ENCODE results near the gene RERE.
"Not testable (repeated sequence)": the region's sequence is repeated elsewhere in the genome, so short reads cannot be mapped to it uniquely, and the experiment has no call there.

RERE gene

GRCh38 chr1:8851060-8851459, 33.6 kb upstream of the RERE start:
- Histone ChIP-seq H3K9me3 (no peaks in the 10 kb centered on the region), H3K4me1 (peaks cover 3% of the 10 kb centered on the region), H3K36me3 (replicated peaks) (no peaks in the 10 kb centered on the region), H3K27me3 (ENCODE audit: low read depth) (no peaks in the 10 kb centered on the region), H3K4me3 (no peak overlapping the region)
- no peak for DNase-seq (ENCODE audit: low spot score in 2 of 2)
- in situ Hi-C loops (cut with MboI; ENCODE audit: low sequenced_read_pairs), result no loop called here

DNA sequence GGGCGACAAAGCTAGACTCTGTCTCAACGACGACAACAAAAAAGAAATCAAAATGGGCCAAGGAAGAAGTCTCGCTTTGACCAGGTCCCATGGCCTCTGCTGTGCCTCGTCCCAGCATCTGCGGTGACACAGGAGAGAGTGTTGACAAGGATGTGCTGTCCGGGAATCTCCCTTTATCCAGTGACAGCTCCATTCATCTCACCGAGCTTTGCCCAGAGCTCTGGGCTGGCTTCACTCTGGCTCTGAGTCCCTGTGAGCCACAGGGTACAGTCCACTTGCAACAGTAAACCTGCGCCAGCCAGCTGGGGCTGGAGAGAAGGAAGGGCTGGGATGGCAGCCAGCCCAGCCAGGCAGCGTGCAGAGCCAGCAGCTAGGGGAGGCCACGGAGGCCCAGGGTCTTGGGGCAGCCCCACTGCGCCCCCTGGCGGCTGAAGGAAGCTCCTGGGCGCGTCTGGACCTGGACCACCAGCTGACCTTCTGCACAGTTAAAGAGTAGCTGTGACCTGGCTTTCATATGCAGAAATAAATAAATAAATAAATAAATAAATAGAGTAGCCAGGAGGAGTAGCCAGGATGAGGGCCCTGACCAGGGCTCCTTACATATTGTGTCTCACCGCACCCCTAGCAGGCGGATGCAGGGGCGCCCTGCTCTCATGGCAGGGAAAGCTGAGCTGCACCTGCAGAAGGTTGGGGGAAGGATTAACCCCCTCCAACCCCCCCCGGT, 31.4 kb upstream of the RERE start:
- Histone ChIP-seq H3K4me1 (peaks cover 3% of the 10 kb centered on the region), H3K4me3 (no peak overlapping the region), H3K27me3 (ENCODE audit: low read depth) (no peaks in the 10 kb centered on the region), H3K9me3 (no peaks in the 10 kb centered on the region), H3K36me3 (replicated peaks) (no peaks in the 10 kb centered on the region)
- in situ Hi-C loops (cut with MboI; ENCODE audit: low sequenced_read_pairs), result loop anchor here (10.0 kb wide), 1 partner anchor 284 kb away; no protein-coding TSS in a partner anchor
- DNase-seq (ENCODE audit: low spot score in 2 of 2), result peak; percentile 75 to 92

DNA sequence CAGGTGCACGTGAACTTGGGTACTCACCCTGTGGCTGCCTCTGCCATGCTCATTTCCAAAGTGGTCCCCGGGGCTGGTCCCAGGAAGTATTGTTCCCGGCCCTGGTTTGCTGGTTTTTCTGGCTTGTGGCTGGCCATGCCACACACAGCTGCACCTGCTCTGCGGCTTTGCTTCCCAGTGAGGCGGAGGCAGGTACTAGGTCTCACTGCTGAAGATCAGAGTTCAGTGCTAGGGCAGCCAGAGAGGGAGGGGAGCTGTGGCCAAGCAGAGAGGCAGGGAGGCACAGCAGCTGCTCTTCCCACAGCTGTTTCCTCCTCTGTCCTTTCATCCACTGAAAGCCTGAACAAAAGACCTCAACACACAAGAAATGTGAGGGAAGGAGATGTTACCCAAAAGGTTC, 30.6 kb upstream of the RERE start:
- H3K9me3 ChIP-seq, result no peaks in the 10 kb centered on the region
- H3K4me3 ChIP-seq, result no peak overlapping the region
- no peaks in the 10 kb centered on the region for H3K27me3 ChIP-seq (ENCODE audit: low read depth)
- in situ Hi-C loops (cut with MboI; ENCODE audit: low sequenced_read_pairs), result loop anchor here (10.0 kb wide), 1 partner anchor 283 kb away; no protein-coding TSS in a partner anchor
- H3K36me3 ChIP-seq (replicated peaks), result no peaks in the 10 kb centered on the region
- DNase-seq (ENCODE audit: low spot score in 2 of 2), result no peak
- peaks cover 3% of the 10 kb centered on the region for H3K4me1 ChIP-seq

DNA sequence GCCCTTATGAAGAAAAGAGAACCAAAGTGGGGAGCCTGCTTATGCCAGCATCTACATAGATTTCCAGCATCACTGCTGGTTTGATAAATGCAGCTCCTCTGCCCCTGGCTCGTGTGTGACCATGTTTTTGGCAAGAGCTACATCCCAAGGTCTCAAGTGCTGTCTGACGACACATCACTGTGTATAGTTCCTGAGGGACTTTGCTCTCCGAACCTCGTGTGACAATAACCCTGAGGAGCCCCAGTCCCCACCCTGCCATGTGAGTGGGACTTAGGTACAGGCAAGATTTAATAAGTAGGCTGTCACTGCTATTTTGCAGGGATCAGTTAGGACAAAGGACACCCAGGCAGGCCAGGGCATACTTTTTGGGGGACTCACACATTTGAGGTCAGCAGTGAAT, 28.8 kb upstream of the RERE start:
- in situ Hi-C loops (cut with MboI; ENCODE audit: low sequenced_read_pairs), result loop anchor here (10.0 kb wide), 1 partner anchor 281 kb away; no protein-coding TSS in a partner anchor
- Histone ChIP-seq H3K4me1 (peaks cover 3% of the 10 kb centered on the region), H3K4me3 (no peak overlapping the region)

GRCh38 chr1:8845104-8846097, 28.0 kb upstream of the RERE start:
- H3K4me1 ChIP-seq, result peaks cover 3% of the 10 kb centered on the region
- in situ Hi-C loops (cut with MboI; ENCODE audit: low sequenced_read_pairs), result loop anchor here (10.0 kb wide), 1 partner anchor 281 kb away; no protein-coding TSS in a partner anchor
- H3K4me3 ChIP-seq, result no peak overlapping the region
- H3K36me3 ChIP-seq (replicated peaks), result no peaks in the 10 kb centered on the region
- no peak for DNase-seq (ENCODE audit: low spot score in 2 of 2)
- H3K27me3 ChIP-seq (ENCODE audit: low read depth), result no peaks in the 10 kb centered on the region
- H3K9me3 ChIP-seq, result no peaks in the 10 kb centered on the region

More for the DNA sequence above, 28.8 kb upstream of the RERE start:
- Histone ChIP-seq H3K36me3 (replicated peaks) (no peaks in the 10 kb centered on the region), H3K27me3 (ENCODE audit: low read depth) (no peaks in the 10 kb centered on the region), H3K9me3 (no peaks in the 10 kb centered on the region)
- no peak for DNase-seq (ENCODE audit: low spot score in 2 of 2)

- no peaks in the 10 kb centered on the region for H3K36me3 ChIP-seq (replicated peaks)
- H3K4me3 ChIP-seq, result no peak overlapping the region
- peaks cover 3% of the 10 kb centered on the region for H3K4me1 ChIP-seq
- no peak for DNase-seq (ENCODE audit: low spot score in 2 of 2)
- no peaks in the 10 kb centered on the region for H3K27me3 ChIP-seq (ENCODE audit: low read depth)
- H3K9me3 ChIP-seq, result no peaks in the 10 kb centered on the region
- in situ Hi-C loops (cut with MboI; ENCODE audit: low sequenced_read_pairs), result loop anchor here (10.0 kb wide), 1 partner anchor 280 kb away; no protein-coding TSS in a partner anchor
These were observed 27.1 kb upstream of the RERE start for GRCh38 chr1:8844501-8845006.

GRCh38 chr1:8841395-8841794, 24.0 kb upstream of the RERE start:
- no peak overlapping the region for H3K4me3 ChIP-seq
- in situ Hi-C loops (cut with MboI; ENCODE audit: low sequenced_read_pairs), result loop anchor here (10.0 kb wide), 1 partner anchor 277 kb away; no protein-coding TSS in a partner anchor
- no peaks in the 10 kb centered on the region for H3K27me3 ChIP-seq (ENCODE audit: low read depth)
- H3K4me1 ChIP-seq, result no peaks in the 10 kb centered on the region
- no peak for DNase-seq (ENCODE audit: low spot score in 2 of 2)
- no peaks in the 10 kb centered on the region for H3K9me3 ChIP-seq
- no peaks in the 10 kb centered on the region for H3K36me3 ChIP-seq (replicated peaks)

DNA sequence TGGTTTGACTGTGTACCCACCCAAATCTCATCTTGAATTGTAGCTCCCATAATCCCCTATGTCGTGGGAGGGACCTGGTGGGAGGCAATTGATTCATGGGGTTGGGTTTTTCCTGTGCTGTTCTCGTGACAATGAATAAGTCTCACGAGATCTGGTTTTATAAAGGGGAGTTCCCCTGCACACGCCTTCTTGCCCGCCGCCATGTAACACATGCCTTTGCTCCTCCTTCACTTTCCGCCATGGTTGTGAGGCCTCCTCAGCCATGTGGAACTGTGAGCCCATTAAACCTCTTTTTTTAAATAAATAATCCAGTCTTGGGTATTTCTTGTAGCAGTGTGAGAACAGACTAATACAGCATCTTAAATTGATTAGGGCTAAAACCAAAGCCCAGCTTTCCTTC, 22.6 kb upstream of the RERE start:
- H3K36me3 ChIP-seq (replicated peaks), result no peaks in the 10 kb centered on the region
- no peaks in the 10 kb centered on the region for H3K9me3 ChIP-seq
- H3K4me1 ChIP-seq, result no peaks in the 10 kb centered on the region
- DNase-seq (ENCODE audit: low spot score in 2 of 2), result no peak
- no peak overlapping the region for H3K4me3 ChIP-seq
- in situ Hi-C loops (cut with MboI; ENCODE audit: low sequenced_read_pairs), result loop anchor here (10.0 kb wide), 1 partner anchor 275 kb away; no protein-coding TSS in a partner anchor
- H3K27me3 ChIP-seq (ENCODE audit: low read depth), result no peaks in the 10 kb centered on the region

DNA sequence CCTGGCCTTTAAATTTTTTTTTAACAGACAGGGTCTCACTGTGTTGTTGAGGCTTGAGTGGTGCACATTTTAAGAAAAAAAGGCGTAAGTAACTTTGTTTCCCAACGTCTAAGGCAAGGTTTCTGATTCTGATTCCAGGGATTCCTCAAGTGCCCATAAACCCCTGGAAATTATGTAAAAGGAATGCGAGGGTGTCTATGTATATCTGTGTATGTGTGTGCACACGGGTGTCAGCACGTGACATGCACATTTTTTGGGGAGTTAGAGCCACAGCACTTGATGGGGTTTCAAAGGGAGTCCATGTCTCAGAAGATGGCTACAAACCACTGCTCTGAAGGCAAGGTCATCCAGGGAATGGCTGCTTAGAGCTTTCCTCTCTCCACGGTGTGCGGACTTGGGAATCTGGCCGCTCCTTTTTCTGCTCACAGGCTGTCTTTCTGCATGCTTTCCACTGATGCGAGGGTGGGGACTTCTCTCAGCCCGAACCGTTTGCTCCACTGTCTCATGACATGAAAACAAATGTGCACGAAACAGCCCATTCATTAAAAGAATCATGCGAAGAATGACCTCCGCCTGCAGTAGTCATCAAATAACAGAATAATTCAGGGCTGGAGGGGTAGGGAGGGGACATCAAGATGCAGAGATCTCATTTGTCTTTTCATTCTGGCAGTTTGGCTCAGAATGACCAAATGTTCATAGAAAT, 18.7 kb upstream of the RERE start:
- Histone ChIP-seq H3K36me3 (replicated peaks) (no peaks in the 10 kb centered on the region), H3K4me1 (no peaks in the 10 kb centered on the region), H3K4me3 (no peak overlapping the region), H3K9me3 (no peaks in the 10 kb centered on the region), H3K27me3 (ENCODE audit: low read depth) (no peaks in the 10 kb centered on the region)
- no peak for DNase-seq (ENCODE audit: low spot score in 2 of 2)
- in situ Hi-C loops (cut with MboI; ENCODE audit: low sequenced_read_pairs), result no loop called here

DNA sequence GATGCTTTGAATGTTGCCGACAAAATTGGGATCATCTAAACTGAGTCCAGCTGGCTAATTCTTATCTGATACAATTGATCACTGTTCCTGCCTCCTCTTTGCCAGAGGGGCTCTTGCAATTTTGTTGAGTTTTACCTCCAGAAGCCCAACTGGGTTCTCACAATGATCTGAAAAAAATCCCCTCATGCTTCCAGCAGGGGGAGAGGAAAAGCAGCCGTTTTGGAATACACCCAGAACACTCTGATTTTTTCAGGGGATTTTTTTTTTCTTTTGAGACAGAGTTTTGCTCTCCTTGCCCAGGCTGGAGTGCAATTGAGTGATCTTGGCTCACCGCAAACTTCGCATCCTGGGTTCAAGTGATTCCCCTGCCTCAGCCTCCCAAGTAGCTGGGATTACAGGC, 13.9 kb upstream of the RERE start:
- H3K27me3 ChIP-seq (ENCODE audit: low read depth), result no peaks in the 10 kb centered on the region
- DNase-seq (ENCODE audit: low spot score in 2 of 2), result no peak
- in situ Hi-C loops (cut with MboI; ENCODE audit: low sequenced_read_pairs), result no loop called here
- H3K36me3 ChIP-seq (replicated peaks), result no peaks in the 10 kb centered on the region
- H3K4me1 ChIP-seq, result no peaks in the 10 kb centered on the region
- no peaks in the 10 kb centered on the region for H3K9me3 ChIP-seq
- no peak overlapping the region for H3K4me3 ChIP-seq

- H3K9me3 ChIP-seq; H3K4me3 ChIP-seq; DNase-seq (ENCODE audit: low spot score in 2 of 2); H3K27me3 ChIP-seq (ENCODE audit: low read depth); H3K36me3 ChIP-seq (replicated peaks); H3K4me1 ChIP-seq; in situ Hi-C loops (cut with MboI; ENCODE audit: low sequenced_read_pairs): not testable (repeated sequence)
These were observed 13.3 kb upstream of the RERE start for GRCh38 chr1:8830732-8831131.

DNA sequence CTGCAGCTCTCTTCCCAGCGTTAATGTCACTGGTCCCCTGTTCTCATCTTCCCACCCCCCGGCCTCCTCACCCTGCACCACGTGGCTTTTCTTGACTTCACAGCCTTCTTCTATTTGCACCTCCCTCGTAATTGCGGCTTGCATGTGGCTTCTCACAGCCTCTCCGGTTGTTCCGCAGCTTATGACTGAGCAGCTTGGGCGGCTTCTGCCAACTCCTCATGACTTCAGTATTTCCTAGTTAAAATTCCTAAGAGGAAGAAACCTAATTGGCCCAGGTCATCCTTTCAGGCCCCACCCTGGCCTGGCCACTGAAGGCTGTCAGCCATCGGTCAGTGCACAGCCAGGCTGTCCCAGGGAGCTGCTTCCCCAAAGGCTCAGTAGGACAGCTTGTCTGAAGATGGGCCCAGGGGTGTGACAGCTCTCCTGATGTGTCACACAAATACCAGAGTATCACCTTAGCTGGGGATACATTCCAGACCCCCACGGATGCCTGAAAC, 8.6 kb upstream of the RERE start:
- Histone ChIP-seq H3K27me3 (ENCODE audit: low read depth) (no peaks in the 10 kb centered on the region), H3K4me1 (peaks cover 11% of the 10 kb centered on the region), H3K9me3 (no peaks in the 10 kb centered on the region), H3K36me3 (replicated peaks) (no peaks in the 10 kb centered on the region), H3K4me3 (no peak overlapping the region)
- DNase-seq (ENCODE audit: low spot score in 2 of 2), result no peak
- in situ Hi-C loops (cut with MboI; ENCODE audit: low sequenced_read_pairs), result no loop called here

DNA sequence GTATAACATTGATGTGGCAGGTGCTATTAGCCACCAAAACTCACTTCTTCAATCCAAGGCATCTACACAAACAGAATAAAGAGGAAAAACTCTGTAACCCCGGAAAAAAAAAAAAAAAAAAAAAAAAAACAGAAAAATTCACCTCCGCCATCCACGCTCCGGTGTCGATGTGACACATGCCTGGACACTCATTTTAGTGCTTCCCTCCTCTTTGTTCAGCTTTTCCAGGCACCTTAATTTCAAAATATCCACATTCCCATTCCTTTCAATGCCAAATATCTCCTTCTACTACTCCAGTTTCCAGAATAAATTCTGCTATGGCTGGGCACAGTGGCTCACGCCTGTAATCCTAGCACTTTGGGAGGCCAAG, 5.8 kb upstream of the RERE start:
- in situ Hi-C loops (cut with MboI; ENCODE audit: low sequenced_read_pairs), result no loop called here

More for the DNA sequence above, 5.8 kb upstream of the RERE start:
- Histone ChIP-seq H3K36me3 (replicated peaks) (no peaks in the 10 kb centered on the region), H3K9me3 (no peaks in the 10 kb centered on the region), H3K4me3 (no peak overlapping the region), H3K27me3 (ENCODE audit: low read depth) (no peaks in the 10 kb centered on the region), H3K4me1 (peaks cover 15% of the 10 kb centered on the region)
- no peak for DNase-seq (ENCODE audit: low spot score in 2 of 2)
